HG03460 (cell line): ENCODE results near the gene SLC16A13.
"Not testable (repeated sequence)": the region's sequence is repeated elsewhere in the genome, so short reads cannot be mapped to it uniquely, and the experiment has no call there.

ENCODE experiments used
- ATAC-seq: cut with Tn5 transposase; IDR thresholded peaks from one replicate; pipeline ENCODE4 v1.9.1; 2021; ENCODE audit not compliant: unreplicated experiment

The SLC16A13 gene

DNA sequence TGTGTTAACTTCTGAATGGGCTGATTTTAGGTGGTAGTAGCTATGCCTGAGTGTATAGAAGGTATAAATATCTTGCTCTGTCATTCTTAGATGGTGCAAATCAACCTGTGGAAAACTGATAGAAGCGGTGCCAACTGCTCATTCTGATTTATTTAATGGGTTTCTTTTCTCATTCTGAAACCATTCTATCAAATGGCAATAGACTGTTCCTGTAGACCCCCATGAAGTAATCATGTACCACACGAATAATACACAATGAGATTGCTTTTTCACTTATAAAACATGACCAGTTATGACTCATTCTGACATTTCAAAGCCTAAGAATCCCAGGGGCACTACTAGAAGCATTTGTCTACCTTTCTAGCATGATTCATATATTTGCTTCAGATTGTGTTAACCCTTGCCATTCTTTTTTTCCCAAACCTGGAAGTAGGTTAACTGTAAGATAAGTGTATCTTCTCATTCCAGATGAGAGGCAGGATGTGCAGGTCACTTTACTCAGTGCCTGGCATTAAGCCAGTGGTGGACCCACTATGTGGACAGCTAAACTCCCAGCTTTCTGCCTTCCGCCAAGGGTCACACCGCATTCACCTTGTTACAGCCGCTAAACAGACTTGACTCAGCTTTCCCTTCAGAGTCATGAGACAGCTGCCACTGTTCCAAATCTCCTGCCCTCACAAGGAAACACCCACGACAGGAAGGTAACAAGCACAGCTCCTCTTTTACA lies 24.5 kb downstream of the SLC16A13 start:
- ATAC-seq, result no peak

DNA sequence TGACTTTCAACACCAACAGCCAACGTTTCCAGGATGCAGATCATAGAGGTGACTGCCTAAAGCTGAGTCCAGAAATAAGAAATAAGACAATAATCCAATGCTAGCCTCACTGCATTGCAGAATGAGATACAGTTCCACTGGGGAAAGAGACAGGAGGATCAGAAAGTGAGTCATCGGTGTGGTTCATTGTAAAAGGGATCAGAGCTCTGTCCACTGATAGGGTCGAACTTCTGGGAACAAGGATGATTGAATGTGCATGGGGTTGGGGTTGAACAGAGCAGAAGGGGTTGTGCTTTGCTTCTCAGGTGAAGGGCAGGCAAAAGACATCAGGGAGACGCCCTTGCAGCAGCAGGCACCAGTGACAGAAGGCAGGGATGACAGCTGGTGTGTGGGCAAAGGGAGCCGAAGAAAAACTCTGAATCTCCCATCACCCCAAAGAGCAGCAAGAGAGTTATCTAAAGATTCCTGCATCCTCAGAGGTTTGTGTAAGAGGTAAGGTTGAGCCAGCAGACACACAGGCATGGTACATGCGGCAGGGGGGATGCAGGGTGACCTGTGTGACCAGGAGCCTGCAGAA lies 27.8 kb downstream of the SLC16A13 start:
- no peak for ATAC-seq

DNA sequence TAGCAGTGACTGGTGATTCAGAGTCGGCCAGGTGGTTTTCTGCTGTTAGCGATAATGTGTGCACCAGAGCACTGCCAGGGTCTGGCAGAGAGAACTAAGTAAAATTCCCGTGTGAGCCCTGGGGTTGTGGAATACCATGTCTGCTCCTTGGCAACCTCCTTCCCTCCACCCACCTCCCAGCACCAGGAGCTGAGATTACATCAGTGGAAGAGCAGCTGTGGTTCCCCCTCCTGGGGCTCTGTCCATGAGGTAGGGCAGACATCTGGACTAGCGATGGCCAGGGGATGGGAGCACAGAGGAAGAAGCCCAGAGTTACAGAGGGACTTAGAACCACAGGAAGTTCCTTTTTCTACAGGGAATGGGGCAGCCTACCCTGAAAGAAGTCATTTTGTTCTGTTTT lies 28.4 kb downstream of the SLC16A13 start:
- ATAC-seq, result no peak

DNA sequence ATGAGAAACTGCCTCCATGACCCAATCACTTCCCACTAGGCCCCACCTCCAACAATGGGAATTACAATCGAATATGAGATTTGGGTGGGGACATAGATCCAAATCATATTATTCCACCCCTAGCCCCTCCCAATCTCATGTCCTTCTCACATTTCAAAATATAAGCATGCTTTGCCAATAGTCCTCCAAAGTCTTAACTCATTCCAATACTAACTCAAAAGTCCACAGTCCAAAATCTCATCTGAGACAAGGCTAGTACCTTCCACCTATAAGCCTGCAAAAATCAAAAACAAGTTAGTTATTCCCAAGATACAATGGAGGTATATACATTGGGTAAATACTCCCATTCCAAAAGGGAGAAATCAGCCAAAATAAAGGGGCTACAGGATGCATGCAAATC lies 31.4 kb downstream of the SLC16A13 start:
- no peak for ATAC-seq

DNA sequence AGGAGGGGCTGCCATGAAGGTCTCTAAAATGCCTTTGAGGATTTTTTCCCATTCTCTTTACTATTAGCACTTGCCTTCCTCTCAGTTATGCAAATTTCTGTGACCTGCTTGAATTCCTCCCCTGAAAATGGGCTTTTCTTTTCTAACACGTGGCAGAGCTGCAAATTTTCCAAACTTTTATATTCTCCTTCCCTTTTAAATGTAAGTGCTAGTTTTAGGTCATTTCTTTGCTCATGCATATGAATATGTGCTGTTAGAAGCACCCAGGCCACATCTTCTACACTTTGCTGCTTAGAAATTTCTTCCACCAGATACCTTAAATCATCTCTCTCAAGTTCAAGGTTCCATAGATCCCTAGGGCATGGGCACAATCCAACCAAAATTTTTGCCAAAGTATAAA lies 32.5 kb downstream of the SLC16A13 start:
- ATAC-seq, result no peak

DNA sequence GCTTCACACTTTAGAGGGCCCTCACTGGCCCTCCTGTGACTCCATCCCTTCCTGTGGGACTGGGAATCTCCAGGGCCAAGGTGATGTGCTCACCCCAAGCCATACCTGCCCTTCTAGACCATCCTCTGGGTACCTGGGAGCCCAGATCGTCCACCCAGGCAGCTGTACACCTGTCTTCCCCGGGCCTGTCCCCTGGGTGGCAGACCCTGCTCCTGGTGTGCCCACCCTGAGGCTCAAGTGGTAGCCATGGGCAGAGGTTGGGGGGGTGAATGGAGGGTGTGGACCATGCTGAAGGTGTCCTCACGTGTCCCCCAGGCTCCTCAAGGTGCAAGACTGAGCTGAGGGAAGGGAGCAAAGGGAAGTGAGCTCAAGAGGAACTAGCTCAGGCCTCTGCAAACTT lies 34.9 kb downstream of the SLC16A13 start:
- ATAC-seq, result no peak

DNA sequence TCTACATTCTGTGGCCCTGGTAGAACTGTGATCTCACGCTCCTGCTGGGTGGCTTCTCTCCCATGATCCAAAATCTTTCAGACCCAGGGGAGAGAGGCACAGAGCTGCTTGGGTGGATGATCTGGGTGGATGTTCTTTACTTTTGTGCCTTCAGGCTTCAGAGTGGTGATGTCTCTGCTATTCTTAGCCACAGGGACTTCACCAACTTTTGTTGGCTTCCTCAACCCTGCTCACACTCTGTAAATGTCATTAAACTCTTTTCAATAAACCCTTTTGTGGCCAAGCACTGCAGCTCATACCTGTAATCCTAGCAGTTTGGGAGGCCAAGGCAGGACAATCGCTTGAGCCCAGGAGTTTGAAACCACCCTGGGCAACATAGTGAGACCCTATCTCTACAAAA lies 36.6 kb downstream of the SLC16A13 start:
- no peak for ATAC-seq

DNA sequence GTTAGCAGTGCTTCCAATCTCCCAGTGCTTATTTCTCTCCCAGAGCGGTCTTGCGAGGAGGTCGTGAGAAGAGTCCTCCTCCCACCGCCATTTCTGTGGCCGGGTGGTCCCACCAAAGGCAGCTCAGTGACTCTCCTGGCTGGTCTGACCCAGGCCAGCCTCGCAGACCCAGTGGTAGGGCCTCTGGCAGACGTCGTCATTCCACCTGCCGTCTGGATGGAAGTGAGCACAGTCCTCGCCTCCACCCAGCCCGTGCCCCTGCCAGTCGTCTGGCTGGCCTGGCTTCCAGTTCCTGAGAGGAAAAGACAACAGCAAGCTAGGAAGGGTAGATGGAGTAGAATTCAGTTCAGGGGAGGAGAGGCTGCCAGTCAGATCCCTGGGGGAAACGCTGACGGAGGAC lies 39.1 kb downstream of the SLC16A13 start:
- no peak for ATAC-seq

DNA sequence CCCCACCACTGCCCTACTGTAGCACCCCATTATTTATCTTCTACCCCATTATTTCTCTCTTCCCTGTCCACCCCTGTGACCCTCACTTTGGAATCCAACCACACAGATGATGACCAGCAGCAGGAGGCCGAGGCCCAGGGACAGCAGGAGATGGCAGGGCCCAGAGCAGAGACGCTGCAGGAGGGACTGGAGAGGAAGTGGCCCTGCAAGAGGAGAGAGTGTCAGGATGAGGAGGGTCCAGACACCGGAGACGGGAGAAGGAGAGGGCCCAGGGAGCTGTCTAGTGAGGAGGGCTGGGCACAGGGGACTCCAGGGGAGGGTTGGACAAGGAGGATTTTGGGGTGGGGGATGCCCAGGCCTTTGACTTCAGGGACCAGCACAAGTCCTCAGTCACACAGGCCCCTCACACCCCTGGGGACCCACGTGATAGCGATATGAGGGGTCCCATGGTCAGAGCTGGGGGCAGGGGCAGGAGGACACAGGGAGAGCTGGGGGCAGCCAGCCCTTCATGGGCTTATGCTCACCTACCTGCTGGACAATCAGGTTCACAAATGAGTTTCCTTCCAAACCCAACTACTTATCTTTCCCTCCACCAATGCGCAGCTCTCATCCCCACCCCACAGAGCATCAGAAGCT lies 42.2 kb downstream of the SLC16A13 start:
- no peak for ATAC-seq

DNA sequence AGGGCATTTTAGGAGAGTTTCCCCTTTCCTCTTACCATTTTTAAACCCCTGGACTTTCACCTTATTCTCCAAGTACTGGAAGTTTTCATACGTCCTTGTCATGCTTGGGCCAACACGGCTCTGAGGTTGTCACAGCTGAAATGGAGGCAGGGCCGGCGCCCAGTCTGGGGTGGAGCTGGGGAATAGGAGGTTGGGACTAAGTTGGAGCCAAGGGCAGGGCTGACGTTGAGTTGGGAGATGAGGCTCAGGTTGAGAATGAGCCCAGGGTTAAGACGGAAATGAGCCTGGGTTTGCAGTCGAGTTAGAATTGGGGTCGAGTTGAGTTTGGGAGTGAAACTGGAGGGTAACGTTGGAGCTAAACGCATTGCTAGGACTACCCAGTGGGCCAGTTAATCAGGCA lies 42.9 kb downstream of the SLC16A13 start:
- ATAC-seq, result no peak

DNA sequence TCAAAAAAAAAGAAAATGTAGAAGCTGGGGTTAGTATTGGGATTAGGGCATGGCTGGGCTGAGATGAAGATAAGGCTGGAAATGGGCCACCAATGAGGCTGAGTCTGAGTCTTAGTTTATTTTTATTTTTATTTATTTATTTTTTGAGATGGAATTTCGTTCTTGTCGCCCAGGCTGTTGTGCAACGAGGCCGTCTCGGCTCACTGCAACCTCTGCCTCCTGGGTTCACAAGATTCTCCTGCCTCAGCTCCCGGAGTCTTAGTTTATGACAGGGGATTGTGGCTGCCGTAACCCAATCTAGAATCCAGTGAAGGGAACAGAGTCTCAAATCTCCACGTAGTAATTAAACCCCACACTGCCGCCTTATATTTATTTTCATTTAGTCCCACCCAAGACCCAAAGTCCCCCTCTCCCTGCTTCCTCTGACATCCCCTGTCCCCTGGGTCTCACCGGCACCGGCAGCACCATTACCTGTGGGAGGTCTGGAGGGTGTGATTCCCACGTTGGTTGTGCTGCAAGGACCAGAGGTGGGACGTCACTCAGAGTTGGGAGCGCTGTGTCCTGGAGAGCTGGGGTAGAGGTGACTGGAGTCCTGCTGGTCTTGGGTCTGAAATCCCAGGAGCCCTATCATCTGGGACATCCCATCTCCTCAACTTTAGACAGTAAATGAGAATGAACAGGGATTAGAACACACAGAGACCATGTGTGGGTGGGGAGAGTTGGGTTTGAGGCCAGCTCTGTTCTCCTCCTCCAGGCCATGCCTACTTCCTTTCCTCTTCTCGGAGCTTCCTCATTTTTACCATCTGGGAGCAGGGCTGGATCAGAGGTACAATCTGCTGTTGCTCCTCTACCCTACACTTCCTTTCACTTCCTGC lies 44.0 kb downstream of the SLC16A13 start, which contains the start of gene CLEC10A:
TSS of gene CLEC10A (minus strand) at position 671 of the 875 bp plus-strand sequence. CDS start 1,439 bp downstream, outside the sequence.
- no peak for ATAC-seq

DNA sequence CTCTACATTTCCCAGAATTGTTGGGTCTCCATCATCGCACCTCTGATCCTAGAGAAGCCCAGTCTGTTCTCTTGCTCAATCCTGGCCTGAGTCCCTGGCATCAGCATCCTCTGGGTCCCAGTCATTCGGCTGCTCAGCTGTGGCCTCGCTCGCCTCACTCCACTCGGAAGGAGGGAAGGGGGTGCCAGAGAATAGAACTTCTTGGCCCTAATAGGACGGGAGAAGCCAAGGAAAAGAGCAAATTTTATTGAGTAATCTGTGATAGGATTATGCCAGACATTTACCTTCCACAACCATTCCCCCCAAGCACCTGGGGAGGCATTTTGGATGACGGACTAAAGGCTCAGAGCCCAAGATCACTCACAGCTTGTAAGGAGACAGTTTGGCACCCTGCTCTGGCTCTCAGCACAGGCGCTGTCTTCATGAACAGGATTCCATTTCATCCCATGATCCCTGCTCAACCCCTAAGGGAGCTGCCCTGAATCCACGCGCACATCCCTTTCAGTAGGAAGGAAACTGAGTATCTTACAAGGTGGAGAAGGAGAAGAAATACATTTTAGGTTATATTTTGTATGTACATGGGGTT lies 44.7 kb downstream of the SLC16A13 start:
- ATAC-seq, result no peak

DNA sequence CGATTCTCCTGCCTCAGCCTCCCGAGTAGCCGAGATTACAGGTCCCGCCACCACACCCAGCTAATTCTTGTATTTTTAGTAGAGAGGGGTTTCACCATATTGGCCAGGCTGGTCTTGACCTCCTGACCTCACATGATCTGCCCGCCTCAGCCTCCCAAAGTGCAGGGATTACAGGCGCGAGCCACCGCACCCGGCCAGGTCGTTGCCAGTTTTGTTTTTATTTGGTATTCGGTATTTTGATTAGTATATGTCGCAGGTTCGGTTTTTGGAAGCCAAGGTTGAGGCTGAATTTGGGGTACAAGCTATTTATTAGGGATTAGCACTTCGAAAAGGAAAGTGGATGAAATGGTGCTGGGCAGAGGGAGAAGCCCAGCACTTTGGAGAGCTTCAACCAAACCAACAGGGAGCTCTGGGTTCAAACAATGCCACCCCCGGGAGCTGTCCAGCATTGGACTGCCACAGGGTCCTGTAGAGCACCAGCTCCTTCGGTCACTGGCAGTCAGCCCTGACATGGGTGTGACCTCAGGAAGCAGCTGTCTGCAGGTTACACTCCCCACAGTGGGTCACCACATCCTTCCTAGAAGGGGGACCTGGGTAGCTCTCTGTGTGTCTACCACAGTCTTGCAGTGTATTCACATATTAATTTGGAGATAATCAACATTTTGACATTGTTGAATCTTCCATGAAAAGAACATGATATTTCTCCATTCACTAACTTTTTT lies 45.7 kb downstream of the SLC16A13 start:
- no peak for ATAC-seq

DNA sequence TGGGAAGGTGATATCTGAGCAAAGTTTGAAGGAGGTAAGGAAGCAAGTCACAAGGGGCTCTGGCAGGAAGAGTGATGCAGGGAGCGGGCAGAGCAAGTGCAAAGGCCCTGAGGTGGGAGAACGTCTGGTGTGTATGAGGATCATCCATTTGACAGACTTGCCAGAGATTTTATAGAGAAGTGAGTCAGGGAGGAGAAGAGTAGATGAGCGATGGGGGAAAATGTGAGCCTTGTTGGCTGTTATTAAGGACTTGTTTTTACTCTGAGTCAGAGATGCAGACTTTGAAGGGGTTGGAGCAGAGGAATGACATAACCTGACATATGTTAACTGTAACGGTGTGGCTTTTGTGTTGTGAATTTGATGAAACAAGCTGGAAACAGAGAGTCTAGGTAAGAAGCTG lies 47.8 kb downstream of the SLC16A13 start:
- no peak for ATAC-seq

DNA sequence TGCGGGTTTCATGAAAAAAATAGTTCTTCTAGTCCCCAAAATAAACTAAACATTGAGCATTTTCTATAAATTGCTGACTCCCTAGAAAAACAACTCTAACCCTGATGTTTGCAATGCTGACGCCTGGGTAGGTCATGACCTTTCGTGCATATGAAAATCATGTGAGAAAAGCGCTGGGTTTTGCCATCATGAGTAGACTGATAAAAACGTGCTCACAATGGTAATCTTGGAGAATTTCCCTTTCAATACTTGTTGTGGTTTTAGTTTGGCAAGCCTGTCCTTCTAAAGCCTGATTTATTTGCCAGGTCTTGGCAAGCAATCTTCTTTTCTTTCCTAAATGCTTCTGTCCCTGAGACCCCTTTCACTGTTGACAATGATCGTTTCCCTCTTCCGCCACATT lies 48.3 kb downstream of the SLC16A13 start:
- ATAC-seq, result no peak

DNA sequence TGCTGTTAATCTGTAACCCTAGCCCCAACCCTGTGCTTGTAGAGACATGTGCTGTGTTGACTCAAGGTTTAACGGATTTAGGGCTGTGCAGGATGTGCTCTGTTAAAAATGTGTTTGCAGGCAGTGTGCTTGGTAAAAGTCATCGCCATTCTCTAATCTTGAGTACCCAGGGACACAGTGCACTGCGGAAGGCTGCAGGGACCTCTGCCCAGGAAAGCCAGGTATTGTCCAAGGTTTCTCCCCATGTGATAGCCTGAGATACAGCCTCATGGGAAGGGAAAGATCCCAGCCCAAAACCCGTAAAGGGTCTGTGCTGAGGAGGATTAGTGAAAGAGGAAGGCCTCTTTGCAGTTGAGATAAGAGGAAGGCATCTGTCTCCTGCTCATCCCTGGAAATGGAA lies 52.6 kb downstream of the SLC16A13 start:
- ATAC-seq, result not testable (repeated sequence)

DNA sequence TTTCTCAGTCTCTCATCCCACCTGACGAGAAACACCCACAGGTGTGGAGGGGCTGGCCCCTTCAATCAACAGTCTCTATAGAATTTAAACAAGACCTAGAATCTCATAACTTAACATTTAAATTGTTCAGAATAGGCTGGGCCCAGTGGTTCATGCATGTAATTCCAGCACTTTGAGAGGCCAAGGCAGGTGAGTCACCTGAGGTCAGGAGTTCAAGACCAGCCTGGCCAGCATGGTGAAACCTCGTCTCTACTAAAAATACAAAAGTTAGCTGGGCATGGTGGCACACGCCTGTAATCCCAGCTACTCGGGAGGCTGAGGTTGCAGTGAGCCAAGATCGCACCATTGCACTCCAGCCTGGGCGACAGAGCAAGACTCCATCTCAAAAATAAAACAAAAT lies 53.8 kb downstream of the SLC16A13 start:
- ATAC-seq, result not testable (repeated sequence)
